H1 (cell line): ENCODE data around the gene NELFE. TPM values are rescaled to one million over a fixed set of nuclear protein-coding genes. Genes with fewer than 3 reads are reported as not detected.

Source experiments
- CTCF ChIA-PET: fragments of 300-600 bp; sonication (Branson Sonifier 250); formaldehyde crosslinking; loops from one replicate; lab custom pipeline; 2021; ENCODE audit not compliant: partially characterized antibody; lab: Charles Lee
- POLR2A ChIA-PET: fragments of 300-600 bp; sonication (Branson Sonifier 250); formaldehyde crosslinking; loops from one replicate; lab custom pipeline; 2021; ENCODE audit warnings: inconsistent platforms; ENCODE audit not compliant: partially characterized antibody; lab: Charles Lee
- DNase-seq, 2 experiments: peaks; one replicate each; pipeline versions ENCODE4 v3.0.0 to v3.0.0-alpha.2; 2010 to 2022; ENCODE audit warnings: low spot score in 2 of 2, low read depth in 1 of 2, mixed read lengths in 1 of 2
- FAIRE-seq: peaks from 2 replicates; lab custom pipeline; 2011; peaks lifted over from hg19 to GRCh38; lab: Jason Lieb, UNC
- H2AFZ ChIP-seq: 2 replicates; pipeline ENCODE4 v1.8.1; 2012; ENCODE audit warnings: low read length, inconsistent platforms
- H2AK5ac ChIP-seq: 2 replicates; pipeline ENCODE4 v1.6.1; 2013; ENCODE audit warnings: low read depth, low read length
- H2BK120ac ChIP-seq: replicated peaks from 2 replicates; pipeline ENCODE3; 2013; ENCODE audit warnings: low read depth, low read length, inconsistent platforms
- H2BK12ac ChIP-seq: 2 replicates; pipeline ENCODE4 v1.6.1; 2013; ENCODE audit warnings: low read depth, low read length
- H2BK15ac ChIP-seq: 2 replicates; pipeline ENCODE4 v1.6.1; 2013; ENCODE audit warnings: low read length
- H2BK20ac ChIP-seq: 2 replicates; pipeline ENCODE4 v1.6.1; 2013; ENCODE audit warnings: low read length
- H2BK5ac ChIP-seq: 2 replicates; pipeline ENCODE4 v1.6.1; 2013; ENCODE audit warnings: low read depth, low read length
- H3K14ac ChIP-seq: 2 replicates; pipeline ENCODE4 v1.6.1; 2013; ENCODE audit warnings: inconsistent platforms; ENCODE audit not compliant: insufficient read length
- H3K18ac ChIP-seq: 2 replicates; pipeline ENCODE4 v1.6.1; 2013; ENCODE audit warnings: low read length; ENCODE audit errors: extremely low read depth
- H3K23ac ChIP-seq: 2 replicates; pipeline ENCODE4 v1.6.1; 2013; ENCODE audit warnings: inconsistent platforms; ENCODE audit not compliant: insufficient read length
- H3K23me2 ChIP-seq: 2 replicates; pipeline ENCODE4 v1.6.1; 2013; ENCODE audit warnings: low read depth, low read length
- H3K27ac ChIP-seq: 2 replicates; pipeline ENCODE4 v1.6.1; 2011; ENCODE audit warnings: low read depth, low read length, inconsistent platforms
- H3K27me3 ChIP-seq, 4 experiments: replicated peaks in 1 of 4; 1 replicate in 1 of 4; 2 replicates in 3 of 4; pipeline versions ENCODE4 v1.6.1 to v1.8.1; 2011 to 2013; ENCODE audit warnings: low read length in 3 of 4, mild to moderate bottlenecking in 3 of 4, inconsistent platforms in 2 of 4, mixed read lengths in 2 of 4, moderate library complexity in 1 of 4; ENCODE audit not compliant: control insufficient read depth in 3 of 4, insufficient read depth in 3 of 4; ENCODE audit errors: extremely low read depth in 1 of 4
- H3K36me3 ChIP-seq, 4 experiments: 2 replicates each; pipeline versions ENCODE4 v1.6.1 to v1.8.1; 2011 to 2013; ENCODE audit warnings: mild to moderate bottlenecking in 4 of 4, low read length in 3 of 4, moderate library complexity in 2 of 4, control low read depth in 1 of 4, inconsistent platforms in 1 of 4; ENCODE audit not compliant: insufficient read depth in 4 of 4, control insufficient read depth in 2 of 4
- H3K4ac ChIP-seq: replicated peaks from 2 replicates; pipeline ENCODE3; 2013; ENCODE audit warnings: low read length, low read depth, mixed read lengths, inconsistent platforms; ENCODE audit not compliant: insufficient read length
- H3K4me1 ChIP-seq, 4 experiments: replicated peaks in 1 of 4; 1 replicate in 1 of 4; 2 replicates in 3 of 4; pipeline versions ENCODE4 v1.6.1 to v1.8.1; 2011 to 2013; ENCODE audit warnings: low read length in 3 of 4, inconsistent platforms in 2 of 4, mixed read lengths in 1 of 4; ENCODE audit not compliant: insufficient read depth in 4 of 4, control insufficient read depth in 3 of 4
- H3K4me2 ChIP-seq, 2 experiments: 2 replicates each; pipeline versions ENCODE4 v1.6.1 to v1.8.1; 2011 to 2013; ENCODE audit warnings: low read depth in 2 of 2, low read length in 2 of 2, control low read depth in 1 of 2, inconsistent platforms in 1 of 2, mild to moderate bottlenecking in 1 of 2; ENCODE audit not compliant: insufficient read depth in 1 of 2
- H3K4me3 ChIP-seq, 4 experiments: fragments of 200-600, 300-600 bp in 1 of 4; sonication (generic), shearing (Covaris generic), sonication (Bioruptor Twin) in 1 of 4; 2 replicates each; pipeline versions ENCODE4 v1.5.1 to v1.8.1; 2011 to 2016; ENCODE audit warnings: low read length in 4 of 4, low read depth in 3 of 4, control low read depth in 2 of 4, inconsistent platforms in 2 of 4, mild to moderate bottlenecking in 2 of 4, mixed read lengths in 1 of 4, moderate library complexity in 1 of 4; ENCODE audit not compliant: insufficient read depth in 2 of 4; ENCODE audit errors: extremely low read depth in 1 of 4
- H3K56ac ChIP-seq: replicated peaks from 2 replicates; pipeline ENCODE3; 2013; ENCODE audit warnings: low read depth, mild to moderate bottlenecking, mixed read lengths, low read length, inconsistent platforms; ENCODE audit not compliant: insufficient read length
- H3K79me1 ChIP-seq: 2 replicates; pipeline ENCODE4 v1.6.1; 2013; ENCODE audit warnings: low read depth, low read length, control low read depth
- H3K79me2 ChIP-seq, 2 experiments: 2 replicates each; pipeline versions ENCODE4 v1.6.1 to v1.8.1; 2012 to 2013; ENCODE audit warnings: low read length in 2 of 2, mild to moderate bottlenecking in 2 of 2, inconsistent platforms in 1 of 2; ENCODE audit not compliant: insufficient read depth in 2 of 2, control insufficient read depth in 1 of 2
- H3K9ac ChIP-seq, 4 experiments: replicated peaks in 1 of 4; 1 replicate in 1 of 4; 2 replicates in 3 of 4; pipeline versions ENCODE4 v1.6.1 to v1.8.1; 2011 to 2013; ENCODE audit warnings: low read depth in 3 of 4, low read length in 3 of 4, control low read depth in 2 of 4, mild to moderate bottlenecking in 2 of 4, moderate library complexity in 2 of 4, inconsistent platforms in 1 of 4; ENCODE audit errors: extremely low read depth in 1 of 4
- H3K9me3 ChIP-seq, 2 experiments: 2 replicates each; pipeline versions ENCODE4 v1.6.1 to v1.8.1; 2012 to 2013; ENCODE audit warnings: mild to moderate bottlenecking in 2 of 2, moderate library complexity in 2 of 2, control low read depth in 1 of 2, inconsistent platforms in 1 of 2, low read depth in 1 of 2, low read length in 1 of 2, mixed read lengths in 1 of 2; ENCODE audit not compliant: insufficient read depth in 2 of 2
- H4K20me1 ChIP-seq, 2 experiments: replicated peaks in 1 of 2; 2 replicates each; pipeline versions ENCODE3 to v1.8.1; 2011 to 2013; ENCODE audit warnings: inconsistent platforms in 2 of 2, low read length in 2 of 2, mild to moderate bottlenecking in 1 of 2; ENCODE audit not compliant: insufficient read depth in 2 of 2, control insufficient read depth in 1 of 2
- H4K5ac ChIP-seq: 2 replicates; pipeline ENCODE4 v1.6.1; 2013; ENCODE audit warnings: low read length, low read depth, mixed read lengths, inconsistent platforms; ENCODE audit not compliant: insufficient read length
- H4K8ac ChIP-seq: 2 replicates; pipeline ENCODE4 v1.8.0; 2013; ENCODE audit warnings: mild to moderate bottlenecking, moderate library complexity, low read length, inconsistent platforms; ENCODE audit not compliant: insufficient read depth; ENCODE audit errors: extremely low read depth
- H4K91ac ChIP-seq: replicated peaks from 2 replicates; pipeline ENCODE3; 2013; ENCODE audit warnings: low read length, mixed read lengths, inconsistent platforms; ENCODE audit not compliant: insufficient read length
- EZH2 ChIP-seq: fragments of 200-600 bp; sonication (generic); IDR thresholded peaks from 2 replicates; pipeline ENCODE4 v1.7.1; 2012; ENCODE audit warnings: low read depth, mild to moderate bottlenecking, moderate library complexity, low read length, inconsistent platforms; ENCODE audit not compliant: severe bottlenecking
- GABPA ChIP-seq: IDR thresholded peaks from 2 replicates; pipeline ENCODE4 v1.6.1; 2011; ENCODE audit warnings: mild to moderate bottlenecking, low read length, moderate library complexity, borderline replicate concordance; ENCODE audit not compliant: insufficient read depth
- KDM1A ChIP-seq: fragments of 200-600, 300-600 bp; sonication (generic); IDR thresholded peaks from 2 replicates; pipeline ENCODE4 v1.7.1; 2016; ENCODE audit warnings: mild to moderate bottlenecking, low read length, borderline replicate concordance
- POU5F1 ChIP-seq: IDR thresholded peaks from 2 replicates; pipeline ENCODE4 v1.6.1; 2011; ENCODE audit warnings: low read depth, mild to moderate bottlenecking, low read length, moderate library complexity
- SAP30 ChIP-seq: fragments of 300-600 bp; sonication (generic); IDR thresholded peaks from 2 replicates; pipeline ENCODE4 v1.7.1; 2012; ENCODE audit warnings: low read length, moderate library complexity, mild to moderate bottlenecking, inconsistent platforms; ENCODE audit not compliant: insufficient read depth, insufficient replicate concordance
- SIRT6 ChIP-seq: IDR thresholded peaks from one replicate; pipeline ENCODE4 v1.7.1; 2012; ENCODE audit warnings: low read length, inconsistent platforms
- SP4 ChIP-seq: IDR thresholded peaks from 2 replicates; pipeline ENCODE4 v1.6.1; 2012; ENCODE audit warnings: low read length, inconsistent platforms
- YY1 ChIP-seq: IDR thresholded peaks from 2 replicates; pipeline ENCODE4 v1.6.1; 2011; ENCODE audit warnings: low read depth, mild to moderate bottlenecking, low read length
- WGBS, 2 experiments: shearing (Covaris generic) in 1 of 2; methylation state at CpG; one replicate each; pipeline versions ENCODE4 v1.1.6 to v1.1.7; 2013 to 2015; ENCODE audit warnings: low lambda C conversion rate in 2 of 2, mixed read lengths in 2 of 2, inconsistent platforms in 1 of 2, low coverage in 1 of 2, missing lambda C conversion rate in 1 of 2; ENCODE audit not compliant: insufficient replicate concordance in 2 of 2, insufficient coverage in 1 of 2, insufficient read length in 1 of 2; ENCODE audit errors: extremely low coverage in 1 of 2, missing lambda C conversion rate in 1 of 2; 5-methylcytosine and 5-hydroxymethylcytosine counted together
- polyA plus RNA-seq, 7 experiments: library from polyadenylated mRNA; depleted of rRNA in 3 of 7; stranded (reverse) in 5 of 7; unstranded in 2 of 7; fragments of >200 nt in 5 of 7; fragments of 200-250 nt in 2 of 7; gene quantifications; 1 replicate in 5 of 7; 2 replicates in 1 of 7; 4 replicates in 1 of 7; pipeline versions ENCODE4 v1.2.1 to v1.2.3, GENCODE V29; 2011 to 2013; ENCODE audit warnings: missing spikeins in 2 of 7, mixed read lengths in 2 of 7
- total RNA-seq: library from RNA; stranded (reverse); fragmentation: NEBNext Ultra II Directional; extraction: Animal tissue kit (Norgen Biotek cat#: 25700); gene quantifications from 2 replicates; pipeline ENCODE4 v1.2.1, GENCODE V29; 2021
- TF ChIP-seq, protein P1 (sequence below): IDR thresholded peaks from 2 replicates; pipeline ENCODE4 v1.6.1; 2012; ENCODE audit warnings: low read length, inconsistent platforms

The NELFE gene
- total and polyA plus RNA-seq, 2 of the 8 experiments (the other 6 are each of a cell fraction or from before 2014, with no cell fraction given), result 49.2 to 71.5 TPM

DNA sequence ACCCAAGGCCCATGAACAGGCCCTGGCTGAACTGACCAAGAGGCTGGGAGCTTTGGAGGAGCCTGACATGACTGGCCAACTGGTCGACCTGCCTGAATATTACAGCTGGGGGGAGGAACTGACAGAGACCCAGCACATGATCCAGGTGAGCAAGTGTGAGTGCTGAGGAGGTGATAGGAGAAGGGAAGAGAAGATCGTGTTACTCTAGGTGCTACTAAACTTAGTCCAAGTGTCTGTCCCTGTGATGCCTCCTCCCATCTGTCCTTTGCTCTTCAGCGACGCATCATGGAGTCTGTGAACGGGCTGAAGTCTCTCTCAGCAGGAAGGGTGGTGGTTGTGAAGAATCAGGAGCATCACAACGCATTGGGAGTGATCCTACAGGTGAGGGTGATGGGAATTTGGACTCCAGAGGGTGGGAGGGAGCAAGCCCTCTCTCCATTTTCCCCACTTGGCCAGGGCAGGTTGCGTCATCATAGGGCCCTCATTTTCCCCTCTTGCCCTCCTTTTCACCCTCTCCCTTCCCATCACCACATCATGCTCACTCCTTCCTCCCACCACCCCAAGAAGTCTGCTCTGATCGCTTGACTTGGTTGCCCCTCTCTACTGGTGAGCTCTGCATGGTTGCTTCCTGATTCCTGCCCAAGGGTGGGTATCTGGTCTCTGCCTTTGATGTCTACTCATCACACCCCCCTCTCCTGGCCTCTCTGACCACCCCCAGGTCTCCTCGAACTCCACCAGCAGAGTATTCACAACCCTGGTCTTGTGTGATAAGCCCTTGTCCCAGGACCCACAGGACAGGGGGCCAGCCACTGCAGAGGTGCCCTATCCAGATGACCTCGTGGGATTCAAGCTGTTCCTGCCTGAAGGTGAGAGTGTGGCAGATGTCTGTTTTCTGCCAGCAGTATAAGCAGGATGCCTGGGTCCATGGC lies 8.5 kb upstream of the NELFE start:
- Histone ChIP-seq H3K23ac (no peak overlapping the region), H4K91ac (no peak overlapping the region), H3K4me3 (no peak overlapping the region), H3K4me1 (peaks cover 0 to 4% (median 3%) of the 10 kb centered on the region in 4 experiments; a peak in 2 of 7 replicates), H4K8ac (no peak overlapping the region), H2BK5ac (no peak overlapping the region), H3K9me3 (no peaks in the 10 kb centered on the region), H3K14ac (no peak overlapping the region), H3K36me3 (peaks cover 13 to 56% (median 44%) of the 10 kb centered on the region in 4 experiments), H3K4me2 (no peak overlapping the region), H3K23me2 (peaks cover 7% of the 10 kb centered on the region; the same call in 1 of the 2 replicates), H2BK12ac (no peak overlapping the region), H3K4ac (no peak overlapping the region), H3K9ac (no peak overlapping the region), H2BK120ac (no peak overlapping the region), H3K56ac (no peak overlapping the region), H3K79me1 (peaks cover 4% of the 10 kb centered on the region; the same call in 1 of the 2 replicates), H2BK20ac (no peak overlapping the region), H2AK5ac (no peak overlapping the region), H3K27ac (no peak overlapping the region), H4K5ac (no peak overlapping the region), H3K18ac (no peak overlapping the region), H2AFZ (no peak overlapping the region), H2BK15ac (no peak overlapping the region), H3K27me3 (no peaks in the 10 kb centered on the region), H3K79me2 (no peaks in the 10 kb centered on the region; a peak in 1 of 4 replicates), H4K20me1 (peaks cover 0 to 3% of the 10 kb centered on the region in 2 experiments)
- DNase-seq (no peak), FAIRE-seq (no peak)
- WGBS, 2 experiments, result 87% methylated on average over 10 of the region's 10 CpGs; no CpG with 5 or more reads in 1 of the 2 experiments
- ChIA-PET CTCF (interaction anchor here (1.2 to 10.2 kb wide), 4 partner anchors 15 to 83 kb away, joined by 3 to 84 read pairs (median 4); no protein-coding TSS in a partner anchor), POLR2A (interaction anchor here (0.6 to 15.3 kb wide), 3 partner anchors 12 to 80 kb away, joined by 3 to 279 read pairs (median 3); partner anchors contain the start of genes NELFE and SKIC2)
- no peak for TF ChIP-seq SIRT6
- no peak for TF ChIP-seq POU5F1
- no peak for TF ChIP-seq EZH2
- no peak for TF ChIP-seq SP4
- TF ChIP-seq, protein P1, sequence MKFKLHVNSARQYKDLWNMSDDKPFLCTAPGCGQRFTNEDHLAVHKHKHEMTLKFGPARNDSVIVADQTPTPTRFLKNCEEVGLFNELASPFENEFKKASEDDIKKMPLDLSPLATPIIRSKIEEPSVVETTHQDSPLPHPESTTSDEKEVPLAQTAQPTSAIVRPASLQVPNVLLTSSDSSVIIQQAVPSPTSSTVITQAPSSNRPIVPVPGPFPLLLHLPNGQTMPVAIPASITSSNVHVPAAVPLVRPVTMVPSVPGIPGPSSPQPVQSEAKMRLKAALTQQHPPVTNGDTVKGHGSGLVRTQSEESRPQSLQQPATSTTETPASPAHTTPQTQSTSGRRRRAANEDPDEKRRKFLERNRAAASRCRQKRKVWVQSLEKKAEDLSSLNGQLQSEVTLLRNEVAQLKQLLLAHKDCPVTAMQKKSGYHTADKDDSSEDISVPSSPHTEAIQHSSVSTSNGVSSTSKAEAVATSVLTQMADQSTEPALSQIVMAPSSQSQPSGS, result no peak
- TF ChIP-seq KDM1A, result no peak
- TF ChIP-seq YY1, result no peak
- no peak for TF ChIP-seq SAP30
- TF ChIP-seq GABPA, result no peak
